Kidney capillary endothelial cell (primary cell): ENCODE measurements around the gene CDH23.

Source experiments
- DNase-seq: peaks from one replicate; pipeline ENCODE4 v3.0.0-alpha.2; 2018; ENCODE audit warnings: low spot score

Gene CDH23

GRCh38 chr10:71638822-71639719 lies 242.4 kb downstream of the CDH23 start:
- no peak for DNase-seq

GRCh38 chr10:71640607-71641006 lies 243.9 kb downstream of the CDH23 start:
- no peak for DNase-seq

- DNase-seq: no peak
These were observed 244.7 kb downstream of the CDH23 start for GRCh38 chr10:71641449-71641848.

GRCh38 chr10:71641986-71642385 lies 245.3 kb downstream of the CDH23 start:
- no peak for DNase-seq

- no peak for DNase-seq
These were observed 247.2 kb downstream of the CDH23 start for GRCh38 chr10:71643904-71644303.

GRCh38 chr10:71644307-71645180 lies 247.8 kb downstream of the CDH23 start:
- DNase-seq: no peak

GRCh38 chr10:71645185-71645584 lies 248.5 kb downstream of the CDH23 start:
- no peak for DNase-seq

- DNase-seq: no peak
These were observed 249.3 kb downstream of the CDH23 start for GRCh38 chr10:71646037-71646436.

GRCh38 chr10:71646592-71647292 lies 250.0 kb downstream of the CDH23 start:
- no peak for DNase-seq

- no peak for DNase-seq
These were observed 251.0 kb downstream of the CDH23 start for GRCh38 chr10:71647526-71648253.

- no peak for DNase-seq
These were observed 251.7 kb downstream of the CDH23 start for GRCh38 chr10:71648254-71648932.

- no peak for DNase-seq
These were observed 252.2 kb downstream of the CDH23 start for GRCh38 chr10:71648933-71649320.

- DNase-seq: no peak
These were observed 252.9 kb downstream of the CDH23 start for GRCh38 chr10:71649631-71650030.

- DNase-seq: no peak
These were observed 253.7 kb downstream of the CDH23 start for GRCh38 chr10:71650397-71650796.

- DNase-seq: no peak
These were observed 254.7 kb downstream of the CDH23 start for GRCh38 chr10:71651428-71651827.

GRCh38 chr10:71651928-71652327 lies 255.2 kb downstream of the CDH23 start:
- no peak for DNase-seq

GRCh38 chr10:71653044-71653443 lies 256.3 kb downstream of the CDH23 start:
- no peak for DNase-seq

GRCh38 chr10:71656220-71656619 lies 259.5 kb downstream of the CDH23 start:
- no peak for DNase-seq

- DNase-seq: no peak
These were observed 261.1 kb downstream of the CDH23 start for GRCh38 chr10:71657604-71658466.

GRCh38 chr10:71658467-71658745 lies 261.7 kb downstream of the CDH23 start:
- no peak for DNase-seq
